Thyroid gland (tissue), 4 donors: Measurements from ENCODE around the gene FMNL3.

Source experiments
- POLR2A ChIP-seq, 2 donors: fragments of 450-650 bp; IDR thresholded peaks; one replicate each; pipeline ENCODE4 v1.6.1; 2017; ENCODE audit warnings: antibody characterized with exemption in 2 of 2, mild to moderate bottlenecking in 2 of 2, moderate library complexity in 1 of 2
- TF ChIP-seq, protein P1 (sequence below), 6 experiments: fragments of 200-600 bp in 3 of 6; fragments of 450-650 bp in 3 of 6; sonication (generic) in 3 of 6; IDR thresholded peaks; one replicate each; pipeline ENCODE4 v1.5.1; 2016 to 2019; ENCODE audit warnings: antibody characterized with exemption in 6 of 6, mild to moderate bottlenecking in 2 of 6, inconsistent platforms in 1 of 6, moderate library complexity in 1 of 6

DNA sequence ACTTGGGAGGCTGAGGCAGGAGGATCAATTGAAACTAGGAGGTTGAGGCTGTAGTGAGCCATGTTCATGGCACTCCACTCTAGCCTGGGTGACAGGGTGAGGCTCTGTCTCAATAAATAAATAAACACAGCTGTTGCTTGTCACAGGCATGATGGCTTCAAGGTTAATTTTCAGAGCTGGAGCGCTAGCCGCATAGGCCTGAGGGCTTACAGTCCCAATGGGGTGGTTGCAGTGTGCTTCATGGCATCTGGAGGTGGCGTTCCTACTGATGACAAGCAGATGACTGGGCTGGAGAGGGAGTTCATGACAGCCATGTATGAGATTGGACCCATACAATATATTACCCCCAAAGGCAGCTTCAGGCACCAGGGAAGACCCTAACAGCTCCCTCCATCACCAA lies 1.6 kb upstream of the FMNL3 start:
- TF ChIP-seq, protein P1, sequence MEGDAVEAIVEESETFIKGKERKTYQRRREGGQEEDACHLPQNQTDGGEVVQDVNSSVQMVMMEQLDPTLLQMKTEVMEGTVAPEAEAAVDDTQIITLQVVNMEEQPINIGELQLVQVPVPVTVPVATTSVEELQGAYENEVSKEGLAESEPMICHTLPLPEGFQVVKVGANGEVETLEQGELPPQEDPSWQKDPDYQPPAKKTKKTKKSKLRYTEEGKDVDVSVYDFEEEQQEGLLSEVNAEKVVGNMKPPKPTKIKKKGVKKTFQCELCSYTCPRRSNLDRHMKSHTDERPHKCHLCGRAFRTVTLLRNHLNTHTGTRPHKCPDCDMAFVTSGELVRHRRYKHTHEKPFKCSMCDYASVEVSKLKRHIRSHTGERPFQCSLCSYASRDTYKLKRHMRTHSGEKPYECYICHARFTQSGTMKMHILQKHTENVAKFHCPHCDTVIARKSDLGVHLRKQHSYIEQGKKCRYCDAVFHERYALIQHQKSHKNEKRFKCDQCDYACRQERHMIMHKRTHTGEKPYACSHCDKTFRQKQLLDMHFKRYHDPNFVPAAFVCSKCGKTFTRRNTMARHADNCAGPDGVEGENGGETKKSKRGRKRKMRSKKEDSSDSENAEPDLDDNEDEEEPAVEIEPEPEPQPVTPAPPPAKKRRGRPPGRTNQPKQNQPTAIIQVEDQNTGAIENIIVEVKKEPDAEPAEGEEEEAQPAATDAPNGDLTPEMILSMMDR (IDR thresholded peaks at IDR 0.05) = no peak
- TF ChIP-seq POLR2A (IDR thresholded peaks at IDR 0.05) = no peak
